ENCODE results near the gene DDHD1.

Gene DDHD1

GRCh38 chr14:53043027-53043581 is 110.0 kb downstream of the DDHD1 start:
- H3K4me3 ChIP-seq (ENCODE audit: low read depth, low read length): no peak overlapping the region
- no peak for TF ChIP-seq CTCF (IDR thresholded peaks at IDR 0.05; ENCODE audit: low read depth, low read length, missing control alignments)
- DNase-seq (ENCODE audit: low read depth): no peak

- no peak for TF ChIP-seq CTCF (IDR thresholded peaks at IDR 0.05; ENCODE audit: low read depth, low read length, missing control alignments)
- no peak for DNase-seq (ENCODE audit: low read depth)
- H3K4me3 ChIP-seq (ENCODE audit: low read depth, low read length): no peak overlapping the region
Measured at GRCh38 chr14:53042480-53042879, 110.6 kb downstream of the DDHD1 start.

- no peak overlapping the region for H3K4me3 ChIP-seq (ENCODE audit: low read depth, low read length)
- no peak for DNase-seq (ENCODE audit: low read depth)
- TF ChIP-seq CTCF (IDR thresholded peaks at IDR 0.05; ENCODE audit: low read depth, low read length, missing control alignments): no peak
Measured at GRCh38 chr14:53041067-53041466, 112.1 kb downstream of the DDHD1 start.

GRCh38 chr14:53038629-53039028 is 114.5 kb downstream of the DDHD1 start:
- DNase-seq (ENCODE audit: low read depth): no peak
- TF ChIP-seq CTCF (IDR thresholded peaks at IDR 0.05; ENCODE audit: low read depth, low read length, missing control alignments): no peak

GRCh38 chr14:53037016-53037415 is 116.1 kb downstream of the DDHD1 start:
- no peak for DNase-seq (ENCODE audit: low read depth)
- no peak overlapping the region for H3K4me3 ChIP-seq (ENCODE audit: low read depth, low read length)
- no peak for TF ChIP-seq CTCF (IDR thresholded peaks at IDR 0.05; ENCODE audit: low read depth, low read length, missing control alignments)

More at GRCh38 chr14:53038629-53039028, 114.5 kb downstream of the DDHD1 start:
- no peak overlapping the region for H3K4me3 ChIP-seq (ENCODE audit: low read depth, low read length)

GRCh38 chr14:53035336-53036210 is 117.5 kb downstream of the DDHD1 start:
- no peak overlapping the region for H3K4me3 ChIP-seq (ENCODE audit: low read depth, low read length)
- no peak for TF ChIP-seq CTCF (IDR thresholded peaks at IDR 0.05; ENCODE audit: low read depth, low read length, missing control alignments)
- no peak for DNase-seq (ENCODE audit: low read depth)

All from GM12864 (cell line).